GM18502 (cell line): ENCODE results near the gene FTO.
"Not testable (repeated sequence)": the region's sequence is repeated elsewhere in the genome, so short reads cannot be mapped to it uniquely, and the experiment has no call there.

Source experiments
- ATAC-seq: cut with Tn5 transposase; IDR thresholded peaks from one replicate; pipeline ENCODE4 v1.9.1; 2021; ENCODE audit warnings: mild to moderate bottlenecking; ENCODE audit not compliant: unreplicated experiment, poor library complexity

FTO gene

GRCh38 chr16:53817117-53817755 lies 113.3 kb downstream of the FTO start:
- no peak for ATAC-seq

- no peak for ATAC-seq
Measured at GRCh38 chr16:53817812-53818550, 114.0 kb downstream of the FTO start.

GRCh38 chr16:53821487-53821886 lies 117.5 kb downstream of the FTO start:
- ATAC-seq, result no peak

GRCh38 chr16:53821957-53822625 lies 118.1 kb downstream of the FTO start:
- ATAC-seq, result no peak

- ATAC-seq, result no peak
Measured at GRCh38 chr16:53822936-53823529, 119.1 kb downstream of the FTO start.

- ATAC-seq, result no peak
Measured at GRCh38 chr16:53826658-53827057, 122.7 kb downstream of the FTO start.

GRCh38 chr16:53827741-53828140 lies 123.8 kb downstream of the FTO start:
- no peak for ATAC-seq

GRCh38 chr16:53829186-53829747 lies 125.3 kb downstream of the FTO start:
- ATAC-seq, result no peak

- ATAC-seq, result no peak
Measured at GRCh38 chr16:53832896-53833544, 129.1 kb downstream of the FTO start.

- no peak for ATAC-seq
Measured at GRCh38 chr16:53836142-53836541, 132.2 kb downstream of the FTO start.

GRCh38 chr16:53836680-53837079 lies 132.7 kb downstream of the FTO start:
- ATAC-seq, result no peak

- no peak for ATAC-seq
Measured at GRCh38 chr16:53837426-53837825, 133.5 kb downstream of the FTO start.

GRCh38 chr16:53839150-53839549 lies 135.2 kb downstream of the FTO start:
- ATAC-seq, result no peak

- no peak for ATAC-seq
Measured at GRCh38 chr16:53840456-53840855, 136.5 kb downstream of the FTO start.

- ATAC-seq, result no peak
Measured at GRCh38 chr16:53841884-53842283, 137.9 kb downstream of the FTO start.

- no peak for ATAC-seq
Measured at GRCh38 chr16:53843084-53843483, 139.1 kb downstream of the FTO start.

GRCh38 chr16:53844804-53845203 lies 140.8 kb downstream of the FTO start:
- no peak for ATAC-seq

GRCh38 chr16:53846549-53846948 lies 142.6 kb downstream of the FTO start:
- not testable (repeated sequence) for ATAC-seq

- no peak for ATAC-seq
Measured at GRCh38 chr16:53846971-53847370, 143.0 kb downstream of the FTO start.

- ATAC-seq, result no peak
Measured at GRCh38 chr16:53848277-53848942, 144.5 kb downstream of the FTO start.
